K562 (cell line): Measurements from ENCODE around the gene PRKCG. TPM values are rescaled to one million over a fixed set of nuclear protein-coding genes. Genes with fewer than 3 reads are reported as not detected.
A peak's percentile ranks its signal among the peaks of the same experiment; 100 is the strongest.

Source experiments
- AFF4 ChIP-seq: sonication (generic); formaldehyde crosslinking; IDR thresholded peaks from 2 replicates; pipeline ENCODE4 v1.8.0; 2023; ENCODE audit warnings: mild to moderate bottlenecking, missing genetic modification reagents
- ARID2 ChIP-seq: fragments of 450-650 bp; IDR thresholded peaks from 2 replicates; pipeline ENCODE4 v1.6.1; 2017; ENCODE audit warnings: antibody characterized with exemption, mild to moderate bottlenecking
- DPF2 ChIP-seq: fragments of 450-650 bp; IDR thresholded peaks from 2 replicates; pipeline ENCODE4 v1.6.1; 2016
- EGR1 ChIP-seq: fragments of 450-650 bp; conservative IDR thresholded peaks from 2 replicates; pipeline ENCODE4 v1.6.1; 2017; ENCODE audit warnings: mild to moderate bottlenecking
- ERF ChIP-seq: fragments of 450-650 bp; formaldehyde crosslinking; IDR thresholded peaks from 2 replicates; pipeline ENCODE4 v1.4.0; 2020; ENCODE audit warnings: mild to moderate bottlenecking, mixed read lengths
- ESRRB ChIP-seq: fragments of 250-450 bp; sonication (Bioruptor Pico); IDR thresholded peaks from 2 replicates; pipeline ENCODE4 v1.5.0; 2020; ENCODE audit warnings: mild to moderate bottlenecking, moderate library complexity, borderline replicate concordance
- FOXJ3 ChIP-seq: sonication (generic); formaldehyde crosslinking; IDR thresholded peaks from 2 replicates; pipeline ENCODE4 v1.4.0; 2020; ENCODE audit warnings: mild to moderate bottlenecking, missing genetic modification reagents
- GABPA ChIP-seq: fragments of 200-800 bp; sonication (Bioruptor generic); conservative IDR thresholded peaks from 2 replicates; pipeline ENCODE4 v1.6.1; 2016; ENCODE audit warnings: low read depth, missing genetic modification characterization, missing compliant biosample characterization
- GABPB2 ChIP-seq: fragments of 250-450 bp; sonication (Bioruptor Pico); conservative IDR thresholded peaks from 2 replicates; pipeline ENCODE4 v1.5.1; 2021; ENCODE audit warnings: mild to moderate bottlenecking
- KDM5B ChIP-seq: fragments of 200-600 bp; sonication (generic); IDR thresholded peaks from 2 replicates; pipeline ENCODE4 v1.6.1; 2012; ENCODE audit warnings: low read depth, mild to moderate bottlenecking, moderate library complexity, low read length, control low read depth, inconsistent platforms; ENCODE audit not compliant: insufficient replicate concordance
- MNT ChIP-seq, 2 experiments: fragments of 450-650 bp; conservative IDR thresholded peaks; 2 replicates each; pipeline ENCODE4 v1.6.1; 2017; ENCODE audit warnings: mild to moderate bottlenecking in 2 of 2, moderate library complexity in 2 of 2
- MXI1 ChIP-seq: IDR thresholded peaks from 2 replicates; pipeline ENCODE4 v1.6.1; 2011; ENCODE audit warnings: low read depth, mild to moderate bottlenecking, improper control_type of control experiment, low read length
- PATZ1 ChIP-seq: fragments of 250-450 bp; sonication (Bioruptor Pico); IDR thresholded peaks from 2 replicates; pipeline ENCODE4 v1.5.0; 2020; ENCODE audit warnings: mild to moderate bottlenecking, borderline replicate concordance
- PRMT5 ChIP-seq: sonication (generic); formaldehyde crosslinking; IDR thresholded peaks from 2 replicates; pipeline ENCODE4 v1.5.0; 2020; ENCODE audit warnings: missing genetic modification reagents
- RAD21 ChIP-seq, 2 experiments: fragments of 250-450 bp in 1 of 2; fragments of 450-650 bp in 1 of 2; sonication (Bioruptor Pico) in 1 of 2; formaldehyde crosslinking in 1 of 2; IDR thresholded peaks in 1 of 2; conservative IDR thresholded peaks in 1 of 2; 2 replicates each; pipeline versions ENCODE4 v1.4.0 to v1.8.0; 2020 to 2022; ENCODE audit warnings: mild to moderate bottlenecking in 2 of 2, moderate library complexity in 1 of 2
- RB1 ChIP-seq: fragments of 450-650 bp; IDR thresholded peaks from 2 replicates; pipeline ENCODE4 v1.6.1; 2017; ENCODE audit warnings: low read depth, mild to moderate bottlenecking
- RBM25 ChIP-seq: fragments of 200-400 bp; formaldehyde crosslinking; IDR thresholded peaks from 2 replicates; pipeline ENCODE4 v1.6.1; 2018; ENCODE audit warnings: low read length, low read depth, moderate library complexity; ENCODE audit not compliant: severe bottlenecking
- SUPT5H ChIP-seq: fragments of 450-650 bp; IDR thresholded peaks from 2 replicates; pipeline ENCODE4 v1.6.1; 2016
- ZNF445 ChIP-seq: fragments of 250-450 bp; sonication (Bioruptor Pico); IDR thresholded peaks from 2 replicates; pipeline ENCODE4 v1.4.0; 2020; ENCODE audit warnings: low read depth, mild to moderate bottlenecking, moderate library complexity
- ZNF707 ChIP-seq: fragments of 250-450 bp; sonication (Bioruptor Pico); conservative IDR thresholded peaks from 2 replicates; pipeline ENCODE4 v1.8.0; 2022; ENCODE audit warnings: inconsistent platforms, mild to moderate bottlenecking, moderate library complexity
- ZZZ3 ChIP-seq: fragments of 450-650 bp; IDR thresholded peaks from 2 replicates; pipeline ENCODE4 v1.6.1; 2016; ENCODE audit warnings: antibody characterized with exemption, mild to moderate bottlenecking, moderate library complexity
- polyA plus RNA-seq, 8 experiments: library from polyadenylated mRNA; depleted of rRNA in 4 of 8; stranded (reverse) in 5 of 8; unstranded in 3 of 8; fragments of >200 nt; fragmentation: Nextera tagmentation in 2 of 8; fragmentation: Illumina TruSeq in 1 of 8; extraction: Ambion mirVana in 2 of 8; extraction: Trizol in 1 of 8; gene quantifications; 2 replicates each; pipeline versions ENCODE4 v1.2.1 to v1.2.3, GENCODE V29; 2011 to 2014; ENCODE audit warnings: inconsistent platforms in 1 of 8, missing spikeins in 1 of 8
- total RNA-seq, 7 experiments: library from RNA; depleted of rRNA in 6 of 7; stranded (reverse); fragments of >200 nt in 6 of 7; fragmentation: Illumina TruSeq in 2 of 7; extraction: Trizol in 2 of 7; gene quantifications; 2 replicates each; pipeline versions ENCODE4 v1.2.1 to v1.2.3, GENCODE V29; 2011 to 2021; ENCODE audit warnings: low replicate concordance in 1 of 7

Gene PRKCG
- total and polyA plus RNA-seq, 9 of the 15 experiments (the other 6 are each of a cell fraction or from before 2014, with no cell fraction given): not detected

- TF ChIP-seq PATZ1 (CRISPR knock-in tag) (no peak), ZNF707 (CRISPR knock-in tag) (no peak), RAD21 (CRISPR knock-in tag; conservative IDR thresholded peaks at IDR 0.05 in 1 of 2, IDR thresholded peaks at IDR 0.05 in 1 of 2) (no peak), SUPT5H (0 out of 2 replicates have a peak, but pooled peaks have one; percentile 35), FOXJ3 (CRISPR knock-in tag) (peak; percentile 99), ERF (CRISPR knock-in tag) (no peak), GABPB2 (CRISPR knock-in tag) (no peak), ARID2 (no peak), ZZZ3 (no peak), ZNF445 (CRISPR knock-in tag) (no peak), KDM5B (peak; percentile 64), ESRRB (CRISPR knock-in tag) (no peak), PRMT5 (CRISPR knock-in tag) (no peak), RB1 (0 out of 2 replicates have a peak, but pooled peaks have one; percentile 11), DPF2 (peak; percentile 34; the same call in 1 of the 2 replicates), EGR1 (peak; percentile 68), MXI1 (peak; percentile 92), GABPA (tag) (peak; percentile 55), RBM25 (no peak), AFF4 (CRISPR knock-in tag) (no peak), MNT (conservative IDR thresholded peaks at IDR 0.05) (peak; percentile 83 to 90)
Measured at GRCh38 chr19:53867225-53868090, 14.5 kb upstream of the PRKCG start, which contains the start of gene MYADM (continued).
